ENCODE measurements around the gene OSBP2. TPM values are rescaled to one million over a fixed set of nuclear protein-coding genes. Genes with fewer than 3 reads are reported as not detected.

Gene OSBP2
- total RNA-seq, 2 experiments from 2014 or later: 1.2 to 1.6 TPM

GRCh38 chr22:30803679-30804078, 109.0 kb downstream of the OSBP2 start:
- no peaks in the 10 kb centered on the region for H3K36me3 Mint-ChIP-seq (ENCODE audit: low read depth)
- ChIA-PET CTCF (no interaction called here), POLR2A (no interaction called here)
- Histone ChIP-seq H3K4me1 (ENCODE audit: insufficient read depth, low read length) (peaks cover 7% of the 10 kb centered on the region), H3K27ac (ENCODE audit: low read depth in 1 of 2, low read length in 2 of 2) (no peak overlapping the region), H3K4me3 (ENCODE audit: low read length) (no peak overlapping the region), H3K27me3 (ENCODE audit: control insufficient read depth in 1 of 2, insufficient read depth in 2 of 2, low read length in 2 of 2) (peaks cover 44 to 45% of the 10 kb centered on the region in 2 experiments), H3K9me3 (ENCODE audit: control insufficient read depth in 1 of 2, insufficient read depth in 1 of 2, low read length in 2 of 2) (peaks cover 0 to 24% of the 10 kb centered on the region in 2 experiments), H3K36me3 (ENCODE audit: insufficient read depth, low read length) (no peaks in the 10 kb centered on the region)
- H3K27me3 Mint-ChIP-seq: peaks cover 69% of the 10 kb centered on the region
- ATAC-seq (ENCODE audit: poor library complexity): no peak
- DNase-seq: no peak
- intact Hi-C loops (cut with DNase I, micrococcal nuclease): no loop called here
- no peaks in the 10 kb centered on the region for H3K9me3 Mint-ChIP-seq
- no peak overlapping the region for H3K27ac Mint-ChIP-seq
- no peak overlapping the region for H3K4me3 Mint-ChIP-seq
- no peak for TF ChIP-seq CTCF (IDR thresholded peaks at IDR 0.05)
- H3K4me1 Mint-ChIP-seq (ENCODE audit: low read depth): peaks cover 6% of the 10 kb centered on the region

DNA sequence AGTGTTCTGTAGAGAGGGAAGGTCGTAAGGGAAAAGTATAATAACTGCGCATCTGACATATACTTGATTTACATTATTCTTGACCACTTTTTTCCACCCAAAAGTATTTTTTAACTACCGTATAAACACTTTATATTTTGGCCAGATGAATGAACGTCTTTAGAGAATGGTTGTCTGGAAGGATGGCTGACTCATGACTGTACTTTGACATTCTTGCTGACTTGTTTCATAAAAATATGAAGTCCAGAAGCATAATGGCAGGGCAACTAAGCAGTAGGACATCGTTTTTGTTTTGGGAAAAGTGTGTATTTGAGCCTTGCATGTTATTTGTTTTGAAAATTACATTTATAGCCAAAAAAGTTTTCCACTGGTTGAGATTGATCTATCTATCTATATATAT, 110.0 kb downstream of the OSBP2 start:
- Mint-ChIP-seq H3K36me3 (ENCODE audit: low read depth) (no peaks in the 10 kb centered on the region), H3K27ac (no peak overlapping the region), H3K4me1 (ENCODE audit: low read depth) (peaks cover 6% of the 10 kb centered on the region), H3K4me3 (no peak overlapping the region), H3K27me3 (peaks cover 63% of the 10 kb centered on the region), H3K9me3 (no peaks in the 10 kb centered on the region)
- ATAC-seq (ENCODE audit: poor library complexity) (no peak), DNase-seq (no peak)
- H3K27ac ChIP-seq (ENCODE audit: low read depth in 1 of 2, low read length in 2 of 2): no peak overlapping the region
- peaks cover 7% of the 10 kb centered on the region for H3K4me1 ChIP-seq (ENCODE audit: insufficient read depth, low read length)
- POLR2A ChIA-PET: no interaction called here
- H3K9me3 ChIP-seq (ENCODE audit: control insufficient read depth in 1 of 2, insufficient read depth in 1 of 2, low read length in 2 of 2): peaks cover 0 to 24% of the 10 kb centered on the region in 2 experiments
- H3K36me3 ChIP-seq (ENCODE audit: insufficient read depth, low read length): no peaks in the 10 kb centered on the region
- no peak overlapping the region for H3K4me3 ChIP-seq (ENCODE audit: low read length)
- no peak for TF ChIP-seq CTCF (IDR thresholded peaks at IDR 0.05)
- intact Hi-C loops (cut with DNase I, micrococcal nuclease): no loop called here
- CTCF ChIA-PET: no interaction called here
- peaks cover 42 to 45% of the 10 kb centered on the region in 2 experiments for H3K27me3 ChIP-seq (ENCODE audit: control insufficient read depth in 1 of 2, insufficient read depth in 2 of 2, low read length in 2 of 2)

DNA sequence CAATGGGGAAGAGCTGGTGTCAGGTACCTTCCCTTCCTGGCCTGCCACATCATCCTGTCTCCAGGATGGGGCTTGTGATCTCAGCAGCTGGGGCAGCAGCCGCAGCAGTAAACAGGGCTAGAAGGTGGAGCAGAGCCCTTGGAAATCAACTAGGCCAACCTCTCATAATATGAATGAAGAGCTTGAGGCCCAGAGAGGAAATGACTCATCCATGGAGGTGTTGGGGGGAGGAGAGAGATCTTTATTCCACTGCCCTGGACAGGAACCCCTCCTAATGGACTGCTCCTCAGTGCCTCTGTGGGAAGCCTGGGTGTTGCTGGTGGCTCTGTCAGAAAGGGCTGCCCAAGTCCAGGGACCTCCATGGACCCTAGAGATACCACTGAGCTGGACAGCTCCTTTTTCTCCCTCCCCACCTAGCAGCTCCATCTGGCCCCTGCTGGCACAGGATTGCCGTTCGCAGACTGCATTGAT, 111.8 kb downstream of the OSBP2 start:
- H3K4me3 Mint-ChIP-seq: no peak overlapping the region
- H3K36me3 ChIP-seq (ENCODE audit: insufficient read depth, low read length): no peaks in the 10 kb centered on the region
- ChIA-PET POLR2A (no interaction called here), CTCF (no interaction called here)
- peaks cover 26 to 29% of the 10 kb centered on the region in 2 experiments for H3K27me3 ChIP-seq (ENCODE audit: control insufficient read depth in 1 of 2, insufficient read depth in 2 of 2, low read length in 2 of 2)
- peaks cover 0 to 19% of the 10 kb centered on the region in 2 experiments for H3K9me3 ChIP-seq (ENCODE audit: control insufficient read depth in 1 of 2, insufficient read depth in 1 of 2, low read length in 2 of 2)
- H3K9me3 Mint-ChIP-seq: no peaks in the 10 kb centered on the region
- no peak overlapping the region for H3K27ac Mint-ChIP-seq
- H3K4me1 ChIP-seq (ENCODE audit: insufficient read depth, low read length): peaks cover 7% of the 10 kb centered on the region
- H3K4me3 ChIP-seq (ENCODE audit: low read length): no peak overlapping the region
- no peaks in the 10 kb centered on the region for H3K36me3 Mint-ChIP-seq (ENCODE audit: low read depth)
- no peak overlapping the region for H3K27ac ChIP-seq (ENCODE audit: low read depth in 1 of 2, low read length in 2 of 2)
- ATAC-seq (ENCODE audit: poor library complexity): no peak
- intact Hi-C loops (cut with DNase I, micrococcal nuclease): no loop called here
- DNase-seq: no peak
- H3K27me3 Mint-ChIP-seq: peaks cover 45% of the 10 kb centered on the region
- peaks cover 6% of the 10 kb centered on the region for H3K4me1 Mint-ChIP-seq (ENCODE audit: low read depth)
- no peak for TF ChIP-seq CTCF (IDR thresholded peaks at IDR 0.05)
